Lower leg skin (tissue), 3 donors: ENCODE measurements around the gene BRD1.

Experiments
- POLR2A ChIP-seq, 2 donors: fragments of 450-650 bp; IDR thresholded peaks; one replicate each; pipeline ENCODE4 v1.6.1; 2016 to 2017; ENCODE audit warnings: antibody characterized with exemption in 2 of 2, mild to moderate bottlenecking in 1 of 2, moderate library complexity in 1 of 2
- TF ChIP-seq, protein P1 (sequence below), 3 donors: fragments of 450-650 bp; IDR thresholded peaks; one replicate each; pipeline ENCODE4 v1.5.1; 2016; ENCODE audit warnings: antibody characterized with exemption in 3 of 3, mild to moderate bottlenecking in 3 of 3, moderate library complexity in 2 of 3

DNA sequence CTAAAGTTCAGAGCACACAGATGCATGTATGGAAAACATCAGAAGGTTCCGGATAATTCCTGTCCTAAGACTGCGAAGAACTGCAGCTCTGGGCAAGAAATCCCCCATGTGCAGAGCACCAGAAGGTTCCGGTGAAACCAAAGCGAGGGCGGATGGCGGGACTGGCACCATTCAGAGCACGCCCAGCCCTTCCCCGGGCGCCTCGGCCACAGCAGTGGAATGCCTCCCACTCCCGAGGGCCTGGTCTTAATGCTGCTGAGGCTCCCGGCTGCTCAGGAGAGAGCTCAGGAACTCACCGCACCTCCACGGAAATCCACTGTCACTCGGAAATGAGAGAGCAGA lies 43.1 kb downstream of the BRD1 start:
- TF ChIP-seq, protein P1, sequence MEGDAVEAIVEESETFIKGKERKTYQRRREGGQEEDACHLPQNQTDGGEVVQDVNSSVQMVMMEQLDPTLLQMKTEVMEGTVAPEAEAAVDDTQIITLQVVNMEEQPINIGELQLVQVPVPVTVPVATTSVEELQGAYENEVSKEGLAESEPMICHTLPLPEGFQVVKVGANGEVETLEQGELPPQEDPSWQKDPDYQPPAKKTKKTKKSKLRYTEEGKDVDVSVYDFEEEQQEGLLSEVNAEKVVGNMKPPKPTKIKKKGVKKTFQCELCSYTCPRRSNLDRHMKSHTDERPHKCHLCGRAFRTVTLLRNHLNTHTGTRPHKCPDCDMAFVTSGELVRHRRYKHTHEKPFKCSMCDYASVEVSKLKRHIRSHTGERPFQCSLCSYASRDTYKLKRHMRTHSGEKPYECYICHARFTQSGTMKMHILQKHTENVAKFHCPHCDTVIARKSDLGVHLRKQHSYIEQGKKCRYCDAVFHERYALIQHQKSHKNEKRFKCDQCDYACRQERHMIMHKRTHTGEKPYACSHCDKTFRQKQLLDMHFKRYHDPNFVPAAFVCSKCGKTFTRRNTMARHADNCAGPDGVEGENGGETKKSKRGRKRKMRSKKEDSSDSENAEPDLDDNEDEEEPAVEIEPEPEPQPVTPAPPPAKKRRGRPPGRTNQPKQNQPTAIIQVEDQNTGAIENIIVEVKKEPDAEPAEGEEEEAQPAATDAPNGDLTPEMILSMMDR (IDR thresholded peaks at IDR 0.05): no peak
- no peak for TF ChIP-seq POLR2A (IDR thresholded peaks at IDR 0.05)
